PC-3 (cell line): Measurements from ENCODE around the gene ADAT3. TPM values are rescaled to one million over a fixed set of nuclear protein-coding genes. Genes with fewer than 3 reads are reported as not detected.

Source experiments
- ATAC-seq: fragments of 200-7000 bp; cut with Tn5 transposase; 2 replicates; pipeline ENCODE4 v1.9.1; 2020; ENCODE audit warnings: mild to moderate bottlenecking, moderate library complexity
- BruUV-seq: library from RNA; stranded (reverse); fragments of 400-500 nt; replicated peaks from 2 replicates; lab custom pipeline; 2021; lab: Mats Ljungman, UMichigan
- CTCF ChIA-PET: fragments of 300-600 bp; sonication (Branson Sonifier 250); formaldehyde crosslinking; loops from one replicate; lab custom pipeline; 2022; ENCODE audit warnings: antibody characterized with exemption; lab: Charles Lee
- POLR2A ChIA-PET: fragments of 300-600 bp; sonication (Branson Sonifier 250); formaldehyde crosslinking; loops from one replicate; lab custom pipeline; 2022; ENCODE audit warnings: antibody characterized with exemption; ENCODE audit not compliant: unreplicated experiment; lab: Charles Lee
- DNase-seq: peaks from one replicate; pipeline ENCODE4 v3.0.0-alpha.2; 2015
- H2AFZ ChIP-seq: fragments of 300-600 bp; sonication (generic); 2 replicates; pipeline ENCODE4 v1.6.0; 2016; ENCODE audit warnings: antibody characterized with exemption, low read length
- H3F3A ChIP-seq: fragments of 300-600 bp; sonication (generic); one replicate; pipeline ENCODE4 v1.6.0; 2017; ENCODE audit warnings: antibody characterized with exemption, low read length, control low read depth, mild to moderate bottlenecking; ENCODE audit not compliant: unreplicated experiment
- H3K27ac ChIP-seq: fragments of 300-600 bp; sonication (generic); 2 replicates; pipeline ENCODE4 v1.5.1; 2016; ENCODE audit warnings: mild to moderate bottlenecking, low read length
- H3K27me3 ChIP-seq: fragments of 300-600 bp; sonication (generic); 2 replicates; pipeline ENCODE4 v1.6.1; 2016; ENCODE audit warnings: low read length, mixed read lengths
- H3K36me3 ChIP-seq: fragments of 300-600 bp; sonication (generic); 2 replicates; pipeline ENCODE4 v1.6.1; 2016; ENCODE audit warnings: low read depth, mixed run types, low read length, mixed read lengths
- H3K4me1 ChIP-seq: fragments of 300-600 bp; sonication (generic); 2 replicates; pipeline ENCODE4 v1.5.1; 2016; ENCODE audit warnings: low read length; ENCODE audit not compliant: insufficient read depth
- H3K4me2 ChIP-seq: fragments of 300-600 bp; sonication (generic); 2 replicates; pipeline ENCODE4 v1.6.0; 2016; ENCODE audit warnings: low read length
- H3K4me3 ChIP-seq: fragments of 300-600 bp; sonication (generic); 2 replicates; pipeline ENCODE4 v1.5.1; 2016; ENCODE audit warnings: mild to moderate bottlenecking, low read length, mixed read lengths
- H3K79me2 ChIP-seq: fragments of 300-600 bp; sonication (generic); 2 replicates; pipeline ENCODE4 v1.6.1; 2017; ENCODE audit warnings: low read length, mixed read lengths
- H3K9ac ChIP-seq: fragments of 300-600 bp; sonication (generic); 2 replicates; pipeline ENCODE4 v1.6.0; 2016; ENCODE audit warnings: mild to moderate bottlenecking, low read length
- H3K9me2 ChIP-seq: fragments of 300-600 bp; sonication (generic); replicated peaks from 2 replicates; pipeline ENCODE4 v1.6.1; 2016; ENCODE audit warnings: mixed run types, low read length, mixed read lengths
- H3K9me3 ChIP-seq: fragments of 300-600 bp; sonication (generic); 2 replicates; pipeline ENCODE4 v1.6.1; 2016; ENCODE audit warnings: low read length, mixed read lengths
- H4K20me1 ChIP-seq: fragments of 300-600 bp; sonication (generic); 2 replicates; pipeline ENCODE4 v1.6.1; 2016; ENCODE audit warnings: low read length, mixed read lengths
- CTCF ChIP-seq: fragments of 300-600 bp; sonication (generic); conservative IDR thresholded peaks from 2 replicates; pipeline ENCODE4 v1.5.1; 2017; ENCODE audit warnings: antibody characterized with exemption, low read depth, mild to moderate bottlenecking, low read length
- EZH2 ChIP-seq: fragments of 300-600 bp; sonication (generic); IDR thresholded peaks from one replicate; pipeline ENCODE4 v1.6.1; 2017; ENCODE audit warnings: antibody characterized with exemption, mild to moderate bottlenecking, low read length; ENCODE audit not compliant: unreplicated experiment
- EZH2phosphoT487 ChIP-seq: fragments of 300-600 bp; sonication (generic); IDR thresholded peaks from 2 replicates; pipeline ENCODE4 v1.6.1; 2018; ENCODE audit warnings: mild to moderate bottlenecking, antibody characterized with exemption, low read length, borderline replicate concordance
- intact Hi-C: fragments of 100-400 bp; cut with micrococcal nuclease; formaldehyde crosslinking; loops from 2 replicates; pipeline ENCODE4 v1.9.0; 2023
- total RNA-seq: library from RNA; depleted of rRNA; stranded (reverse); fragments of >200 nt; gene quantifications from 2 replicates; pipeline ENCODE4 v1.2.3, GENCODE V29; 2014

Gene ADAT3
- total RNA-seq, 1 experiment from 2014 or later, result 8.4 TPM

GRCh38 chr19:1944088-1944915 lies 39.1 kb downstream of the ADAT3 start:
- no peaks in the 10 kb centered on the region for H3F3A ChIP-seq
- H3K9ac ChIP-seq, result no peak overlapping the region
- no peaks in the 10 kb centered on the region for H3K9me3 ChIP-seq
- no TSS peak for BruUV-seq
- H3K9me2 ChIP-seq, result no peaks in the 10 kb centered on the region
- no peak for DNase-seq
- no peaks in the 10 kb centered on the region for H3K36me3 ChIP-seq
- no peak overlapping the region for H2AFZ ChIP-seq
- no peak overlapping the region for H3K4me3 ChIP-seq
- no peaks in the 10 kb centered on the region for H3K27me3 ChIP-seq
- H3K79me2 ChIP-seq, result peaks cover 74% of the 10 kb centered on the region
- no peak overlapping the region for H3K27ac ChIP-seq
- TF ChIP-seq EZH2phosphoT487 (no peak), EZH2 (no peak), CTCF (no peak)
- no peak overlapping the region for H3K4me2 ChIP-seq
- H4K20me1 ChIP-seq, result 0 out of 2 replicates have a peak, but pooled peaks cover 9% of the 10 kb centered on the region
- ChIA-PET POLR2A (no interaction called here), CTCF (no interaction called here)
- H3K4me1 ChIP-seq, result peaks cover 17% of the 10 kb centered on the region; the same call in 1 of the 2 replicates
- intact Hi-C loops, result no loop called here
- ATAC-seq, result no peak

DNA sequence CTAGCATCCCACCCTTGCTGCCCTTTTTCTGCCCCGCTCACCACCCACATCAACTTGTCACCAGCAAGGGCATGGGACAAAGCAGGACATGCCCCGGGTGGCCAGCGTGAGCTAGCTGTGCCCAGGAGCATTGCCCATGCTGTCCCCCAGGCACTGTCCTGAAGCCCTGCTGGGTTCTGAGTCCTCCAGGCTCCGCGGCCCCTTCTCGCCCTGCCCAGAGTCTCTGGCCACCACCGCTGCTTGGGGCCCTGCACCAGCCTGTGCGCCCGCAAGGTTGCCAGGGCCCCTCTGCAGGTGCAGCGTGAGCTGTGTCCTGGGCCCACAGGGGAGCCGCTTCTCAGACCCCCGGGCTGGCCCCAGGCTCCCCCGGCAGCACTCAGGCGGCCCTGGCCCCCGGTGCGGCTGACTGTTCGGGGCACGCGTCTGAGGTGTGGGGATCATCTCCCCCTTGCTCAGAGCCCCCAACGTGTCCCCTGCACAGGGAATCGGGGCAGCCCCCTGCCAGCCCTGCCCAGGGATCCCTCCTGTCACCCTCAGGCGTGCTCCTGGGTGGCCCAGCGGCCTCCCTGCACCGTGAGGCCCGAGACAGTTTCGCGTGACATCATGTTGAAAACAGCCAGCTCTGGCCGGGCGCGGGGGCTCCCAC lies 39.8 kb downstream of the ADAT3 start:
- Histone ChIP-seq H3K27me3 (no peaks in the 10 kb centered on the region), H3K4me3 (no peak overlapping the region), H3K4me2 (no peak overlapping the region), H3K27ac (no peak overlapping the region), H3K9me3 (no peaks in the 10 kb centered on the region), H3F3A (no peaks in the 10 kb centered on the region), H2AFZ (no peak overlapping the region), H4K20me1 (0 out of 2 replicates have a peak, but pooled peaks cover 9% of the 10 kb centered on the region), H3K9ac (no peak overlapping the region), H3K4me1 (peaks cover 12% of the 10 kb centered on the region; the same call in 1 of the 2 replicates), H3K9me2 (no peaks in the 10 kb centered on the region), H3K79me2 (peaks cover 80% of the 10 kb centered on the region), H3K36me3 (no peaks in the 10 kb centered on the region)
- intact Hi-C loops, result no loop called here
- DNase-seq (no peak), ATAC-seq (no peak)
- ChIA-PET CTCF (interaction anchor here (0.7 kb wide), 1 partner anchor 140 kb away, joined by 4 read pairs; no protein-coding TSS in a partner anchor), POLR2A (no interaction called here)
- no TSS peak for BruUV-seq
- TF ChIP-seq CTCF (no peak), EZH2phosphoT487 (no peak), EZH2 (no peak)
